GM12874 (cell line): ENCODE results near the gene CYP24A1.

ENCODE experiments used
- CTCF ChIP-seq: IDR thresholded peaks from 2 replicates; pipeline ENCODE4 v1.5.1; 2011; ENCODE audit warnings: low read depth, mild to moderate bottlenecking, control low read depth, low read length, moderate library complexity; ENCODE audit not compliant: insufficient read depth

Gene CYP24A1

GRCh38 chr20:54207743-54208547, 34.2 kb upstream of the CYP24A1 start, which contains the start of gene PFDN4:
Gene PFDN4 (plus strand): TSS chr20:54208087. CDS start chr20:54208101, 14 bp downstream.
- peak; percentile 90 for TF ChIP-seq CTCF

GRCh38 chr20:54207053-54207742, 33.4 kb upstream of the CYP24A1 start:
- TF ChIP-seq CTCF = no peak

- no peak for TF ChIP-seq CTCF
These were observed 31.7 kb upstream of the CYP24A1 start for GRCh38 chr20:54205450-54205849.

GRCh38 chr20:54204481-54204880, 30.7 kb upstream of the CYP24A1 start:
- TF ChIP-seq CTCF = no peak

GRCh38 chr20:54204063-54204462, 30.3 kb upstream of the CYP24A1 start:
- no peak for TF ChIP-seq CTCF

GRCh38 chr20:54203281-54203680, 29.5 kb upstream of the CYP24A1 start:
- TF ChIP-seq CTCF = no peak

GRCh38 chr20:54201268-54201846, 27.6 kb upstream of the CYP24A1 start:
- no peak for TF ChIP-seq CTCF
